Muscle of arm (tissue), 12 donors: ENCODE results near the gene FBP1. TPM values are rescaled to one million over a fixed set of nuclear protein-coding genes. Genes with fewer than 3 reads are reported as not detected.
"Not testable (repeated sequence)": the region's sequence is repeated elsewhere in the genome, so short reads cannot be mapped to it uniquely, and the experiment has no call there.

Source experiments
- DNase-seq: peaks from one replicate; pipeline ENCODE4 v3.0.0-alpha.2; 2013
- polyA plus RNA-seq, 12 donors: library from polyadenylated mRNA; unstranded; fragments of 120-200 nt; gene quantifications; one replicate each; pipeline ENCODE4 v1.2.1, GENCODE V29; 2013; ENCODE audit not compliant: insufficient read length in 12 of 12

Gene FBP1
- polyA plus RNA-seq, 12 donors = 0.42 to 15.4 (median 1.1) TPM; not detected in 1

GRCh38 chr9:94622087-94622800, 17.1 kb downstream of the FBP1 start:
- DNase-seq = no peak

- no peak for DNase-seq
Measured at GRCh38 chr9:94619026-94619425, 20.3 kb downstream of the FBP1 start.

- DNase-seq = no peak
Measured at GRCh38 chr9:94613003-94613402, 26.3 kb downstream of the FBP1 start.

- no peak for DNase-seq
Measured at GRCh38 chr9:94612071-94612470, 27.2 kb downstream of the FBP1 start.

GRCh38 chr9:94611638-94612068, 27.7 kb downstream of the FBP1 start:
- DNase-seq = no peak

GRCh38 chr9:94610181-94610606, 29.1 kb downstream of the FBP1 start:
- DNase-seq = no peak

- DNase-seq = no peak
Measured at GRCh38 chr9:94607423-94607691, 32.0 kb downstream of the FBP1 start.

- DNase-seq = no peak
Measured at GRCh38 chr9:94606646-94607422, 32.5 kb downstream of the FBP1 start.

- peak; percentile 35 for DNase-seq
Measured at GRCh38 chr9:94603259-94604160, 35.8 kb downstream of the FBP1 start.

GRCh38 chr9:94602666-94603065, 36.7 kb downstream of the FBP1 start:
- DNase-seq = no peak

GRCh38 chr9:94600715-94601114, 38.6 kb downstream of the FBP1 start:
- DNase-seq = no peak

GRCh38 chr9:94600258-94600657, 39.1 kb downstream of the FBP1 start:
- no peak for DNase-seq

- no peak for DNase-seq
Measured at GRCh38 chr9:94599102-94599501, 40.2 kb downstream of the FBP1 start.

- DNase-seq = no peak
Measured at GRCh38 chr9:94593459-94594345, 45.6 kb downstream of the FBP1 start, which contains the start of gene FBP2. FBP2 (minus strand) TSS chr9:94593824; CDS start chr9:94593726, 98 bp downstream.

GRCh38 chr9:94592683-94593082, 46.6 kb downstream of the FBP1 start:
- DNase-seq = not testable (repeated sequence)

GRCh38 chr9:94591876-94592275, 47.4 kb downstream of the FBP1 start:
- DNase-seq = no peak

GRCh38 chr9:94591046-94591545, 48.2 kb downstream of the FBP1 start:
- DNase-seq = not testable (repeated sequence)

- no peak for DNase-seq
Measured at GRCh38 chr9:94588681-94589080, 50.6 kb downstream of the FBP1 start.

GRCh38 chr9:94586814-94587213, 52.5 kb downstream of the FBP1 start:
- DNase-seq = no peak

- DNase-seq = no peak
Measured at GRCh38 chr9:94586316-94586715, 53.0 kb downstream of the FBP1 start.

GRCh38 chr9:94584555-94584954, 54.8 kb downstream of the FBP1 start:
- no peak for DNase-seq
